HG03066 (cell line): ENCODE measurements around the gene DYSF.

Experiments used
- ATAC-seq: cut with Tn5 transposase; IDR thresholded peaks from one replicate; pipeline ENCODE4 v1.9.1; 2021; ENCODE audit warnings: low read depth; ENCODE audit not compliant: unreplicated experiment

The DYSF gene

GRCh38 chr2:71713581-71714580 is 260.5 kb downstream of the DYSF start:
- no peak for ATAC-seq

- no peak for ATAC-seq
Measured at GRCh38 chr2:71714601-71715240, 261.4 kb downstream of the DYSF start.

- ATAC-seq: no peak
Measured at GRCh38 chr2:71715241-71715750, 261.9 kb downstream of the DYSF start.

DNA sequence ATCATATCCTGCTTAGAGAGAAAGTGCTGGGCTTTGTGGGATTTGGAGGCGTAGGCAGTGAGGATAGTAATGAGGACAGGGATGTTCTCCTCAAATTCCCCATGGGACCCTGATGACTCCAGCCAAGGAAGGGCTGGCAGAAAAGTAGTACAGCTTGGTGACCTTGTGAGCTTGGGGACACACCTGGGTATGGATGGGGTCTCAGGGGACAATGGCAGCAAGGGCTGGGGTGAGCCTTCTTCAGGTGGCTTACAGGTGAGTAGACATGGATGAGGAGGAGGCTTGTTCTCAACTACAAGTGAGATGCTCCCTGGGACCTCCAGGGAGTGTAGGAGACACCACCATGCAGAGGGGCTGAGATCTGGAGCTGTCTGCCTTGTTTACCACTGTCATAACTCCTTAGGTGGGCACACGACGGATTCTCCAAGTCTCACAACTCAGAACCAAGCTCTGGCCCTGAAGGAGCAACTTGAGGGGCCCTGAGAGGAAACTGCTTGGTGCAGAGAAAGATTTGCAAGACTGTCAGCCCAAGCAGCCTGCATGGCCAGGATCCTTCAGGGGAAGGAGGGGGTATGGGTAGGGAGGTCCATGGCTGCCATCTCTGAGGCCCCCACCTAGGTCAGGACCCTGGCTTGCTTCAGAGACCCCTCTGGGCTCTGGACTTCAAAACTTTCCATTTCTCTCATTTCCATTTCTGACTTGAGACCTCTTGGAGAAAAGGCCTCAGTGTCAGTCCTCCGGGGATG is 262.8 kb downstream of the DYSF start:
- no peak for ATAC-seq

GRCh38 chr2:71716697-71717624 is 263.6 kb downstream of the DYSF start:
- no peak for ATAC-seq

DNA sequence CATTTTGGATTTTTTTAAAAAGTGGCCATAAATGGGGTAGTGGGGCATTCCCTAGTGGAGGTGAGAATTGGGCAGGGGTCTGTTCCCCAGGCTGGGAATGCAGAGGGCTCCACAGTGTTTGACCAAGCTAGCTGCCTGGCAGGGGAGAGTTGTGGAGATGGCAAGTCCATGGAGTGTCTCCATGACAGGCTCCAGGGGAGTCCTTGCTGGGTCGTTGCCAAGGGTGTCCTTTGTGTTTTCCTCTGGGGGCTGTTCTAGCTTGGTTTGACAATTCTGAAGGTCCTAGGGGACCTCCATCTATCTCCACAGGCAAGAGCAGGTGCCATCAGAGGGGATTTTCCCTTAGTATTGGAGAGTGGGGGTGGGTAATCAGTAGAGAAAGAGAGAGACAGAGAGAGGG is 265.3 kb downstream of the DYSF start:
- no peak for ATAC-seq

DNA sequence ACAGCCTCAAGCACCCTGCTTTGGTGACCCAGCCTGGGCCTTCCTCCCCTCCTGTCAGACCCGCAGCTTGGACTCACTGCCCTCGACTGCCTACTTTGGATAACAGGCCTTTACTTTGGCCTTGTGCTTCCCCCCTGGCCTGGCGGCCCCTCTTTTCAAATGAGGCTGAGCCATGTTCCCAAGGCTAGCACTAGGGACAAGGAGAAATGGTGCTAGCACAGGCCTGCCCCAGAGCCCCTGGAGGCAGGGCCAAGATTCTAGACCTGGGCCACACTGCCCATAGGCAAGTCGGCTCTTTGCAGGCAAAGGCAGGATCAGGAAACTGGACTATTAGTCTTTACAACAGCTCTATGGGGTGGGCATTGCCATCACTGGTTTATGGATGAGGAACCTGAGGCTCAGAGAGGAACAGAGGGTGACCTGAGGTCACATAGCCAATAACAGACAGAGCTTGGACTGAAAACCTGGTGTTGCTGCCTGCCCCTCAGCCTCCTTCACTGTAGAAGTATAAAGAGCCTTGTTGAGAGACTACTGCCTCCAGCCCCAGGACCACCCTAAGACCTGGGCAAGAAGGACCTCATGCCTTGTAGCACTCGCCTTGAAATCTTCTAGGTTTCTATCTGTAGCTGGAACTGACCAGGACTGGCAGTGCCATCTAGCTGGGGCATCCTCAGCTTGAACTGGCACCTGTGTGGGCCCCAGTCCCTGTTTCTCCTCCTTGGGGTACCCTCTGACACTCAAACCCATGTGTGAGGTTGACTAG is 266.3 kb downstream of the DYSF start:
- no peak for ATAC-seq

DNA sequence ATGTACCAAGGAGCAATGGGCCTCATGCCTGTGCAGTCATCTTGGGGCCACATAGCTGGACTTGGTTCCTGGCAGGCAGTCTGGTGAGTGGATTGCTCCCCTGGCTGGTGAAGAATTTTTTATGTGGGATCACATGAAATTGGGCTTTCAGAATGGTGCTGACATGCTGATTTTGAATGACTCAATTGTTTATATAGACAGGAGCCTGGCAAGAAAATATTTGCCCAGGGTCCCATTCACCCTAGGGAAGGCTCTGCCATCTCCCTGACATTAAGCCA is 266.9 kb downstream of the DYSF start:
- ATAC-seq: no peak

DNA sequence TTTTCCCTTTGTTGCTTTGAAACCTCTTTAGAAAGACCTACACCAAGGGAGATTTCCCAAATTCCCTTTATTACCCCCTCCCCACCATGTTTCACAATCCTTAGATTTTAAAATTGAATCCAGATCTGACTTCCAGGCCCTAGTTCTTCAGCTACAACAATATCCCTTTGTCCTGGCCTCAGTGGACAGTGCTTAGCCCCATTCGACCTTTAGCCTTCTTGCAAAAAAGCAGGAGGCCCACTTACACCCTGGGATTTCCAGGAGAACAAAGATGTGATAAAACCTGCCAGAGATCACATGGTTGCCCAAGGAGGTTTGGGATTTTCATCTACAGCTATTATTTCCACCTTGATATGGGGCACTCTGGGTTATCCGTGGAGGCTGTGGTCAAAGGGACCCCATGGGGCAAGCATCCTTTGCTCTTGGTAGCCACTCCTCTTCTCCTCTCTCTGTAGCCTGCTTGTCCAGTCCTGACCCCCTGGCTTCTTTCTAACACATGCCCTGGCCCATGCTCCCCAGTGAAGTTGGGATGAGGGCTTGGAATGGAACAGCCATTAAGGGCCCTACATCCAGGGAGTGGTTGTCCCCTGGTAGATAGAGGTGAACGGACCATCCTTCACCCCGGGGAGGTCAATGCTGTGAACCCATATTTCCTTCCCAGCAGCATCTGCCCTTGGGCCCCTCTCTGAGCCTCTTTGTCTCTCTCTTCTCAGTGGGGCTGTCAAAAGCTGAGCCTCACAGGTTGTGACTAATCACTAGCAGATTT is 267.4 kb downstream of the DYSF start:
- ATAC-seq: no peak

DNA sequence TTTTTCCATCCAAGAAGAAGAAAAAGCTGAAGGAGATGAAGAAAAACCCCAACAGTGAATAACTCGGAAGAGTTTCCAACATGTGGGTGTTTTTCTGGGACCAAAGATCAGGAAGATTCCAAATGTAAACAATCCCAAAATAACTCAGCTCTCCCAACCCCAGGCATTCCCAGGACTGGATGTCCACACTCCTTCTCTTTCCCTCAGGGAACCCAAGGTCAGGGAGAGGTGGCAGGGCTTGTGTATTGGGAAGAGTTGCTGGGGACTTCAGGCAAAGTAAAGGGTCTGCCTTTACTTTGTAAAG is 268.0 kb downstream of the DYSF start:
- no peak for ATAC-seq

GRCh38 chr2:71721669-71722068 is 268.3 kb downstream of the DYSF start:
- no peak for ATAC-seq

DNA sequence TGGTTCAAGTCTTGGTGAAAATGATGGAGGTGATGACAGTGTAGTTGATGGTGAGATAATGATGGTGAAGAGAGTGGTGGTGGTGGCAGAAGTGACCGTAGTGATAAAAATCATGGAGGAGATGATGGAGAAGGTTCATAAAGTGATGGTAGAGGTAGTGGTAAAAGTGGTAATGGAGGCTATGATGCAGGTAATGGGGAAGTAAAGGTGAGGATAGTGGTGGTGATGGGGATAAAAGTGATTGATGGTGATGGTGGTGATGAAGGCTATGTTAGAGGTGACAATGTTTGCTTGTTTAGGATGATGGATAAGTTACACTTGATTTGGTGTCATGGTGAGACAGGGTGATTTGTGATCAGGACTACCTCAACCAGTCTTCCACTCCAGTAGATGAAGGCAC is 268.9 kb downstream of the DYSF start:
- no peak for ATAC-seq

DNA sequence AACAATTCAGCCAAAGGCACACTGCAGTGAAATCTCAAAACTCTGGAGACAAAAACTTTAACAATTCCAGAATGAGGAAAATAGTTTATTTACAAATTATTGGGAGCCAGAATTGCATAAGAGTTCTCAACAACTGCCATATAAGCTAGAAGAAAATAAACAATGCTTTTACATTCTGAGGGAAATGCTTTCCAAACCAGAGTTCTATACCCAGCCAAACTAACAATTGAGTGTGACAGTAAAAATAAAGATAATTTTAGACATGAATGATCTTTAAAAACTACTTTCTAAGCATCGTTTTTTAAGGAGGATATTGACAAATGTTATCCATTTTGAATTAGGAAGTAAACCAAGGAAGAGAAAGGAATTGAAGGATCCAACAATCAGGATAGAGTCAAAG is 271.4 kb downstream of the DYSF start:
- ATAC-seq: no peak

- ATAC-seq: no peak
Measured at GRCh38 chr2:71725836-71726235, 272.5 kb downstream of the DYSF start.

- ATAC-seq: no peak
Measured at GRCh38 chr2:71727562-71727961, 274.2 kb downstream of the DYSF start.

GRCh38 chr2:71728036-71728435 is 274.7 kb downstream of the DYSF start:
- ATAC-seq: no peak

- no peak for ATAC-seq
Measured at GRCh38 chr2:71730785-71731383, 277.5 kb downstream of the DYSF start.

DNA sequence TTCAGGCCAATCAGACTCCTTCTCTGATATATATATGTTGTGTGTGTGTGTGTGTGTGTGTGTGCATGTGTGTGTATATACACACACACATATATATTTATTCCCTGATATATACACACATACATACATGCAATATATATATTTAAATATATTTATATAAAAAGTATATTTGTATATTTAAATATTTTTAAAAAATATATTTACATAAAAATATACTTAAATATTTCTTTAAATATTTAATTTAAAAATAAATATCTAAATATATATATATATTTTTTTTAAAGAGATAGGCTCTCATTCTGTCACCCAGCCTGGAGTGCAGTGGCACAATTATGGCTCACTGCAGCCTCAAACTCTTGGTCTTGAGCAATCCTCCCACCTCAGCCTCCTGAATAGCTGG is 281.3 kb downstream of the DYSF start:
- no peak for ATAC-seq

DNA sequence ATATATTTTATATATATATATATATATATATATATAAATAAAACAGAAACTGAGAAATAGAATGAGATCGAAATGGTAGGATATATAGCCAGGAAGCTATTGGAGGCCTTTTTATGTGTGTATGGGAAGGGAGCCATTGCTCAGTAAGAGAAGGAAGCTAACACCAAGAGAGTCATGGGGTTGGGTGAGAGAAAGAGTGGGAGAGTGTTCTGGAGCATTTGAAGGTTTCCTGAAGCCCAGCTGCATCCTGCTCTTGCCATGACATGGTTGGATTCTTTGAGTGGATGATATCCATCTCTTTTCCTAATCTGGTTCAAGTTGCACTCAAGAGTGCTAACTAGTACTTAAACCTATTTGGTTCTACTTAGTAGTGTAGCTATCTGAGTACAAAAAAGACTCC is 282.3 kb downstream of the DYSF start:
- no peak for ATAC-seq
